ENCODE measurements around the gene LTBP3.
A peak's percentile ranks its signal among the peaks of the same experiment; 100 is the strongest.
"Not testable (repeated sequence)": the region's sequence is repeated elsewhere in the genome, so short reads cannot be mapped to it uniquely, and the experiment has no call there.

Gene LTBP3

GRCh38 chr11:65569164-65569972 is 11.2 kb upstream of the LTBP3 start:
- H3K36me3 Mint-ChIP-seq (ENCODE audit: low read depth), result peaks cover 22% of the 10 kb centered on the region
- peaks cover 70% of the 10 kb centered on the region for H3K4me1 Mint-ChIP-seq (ENCODE audit: low read depth)
- no peaks in the 10 kb centered on the region for H3K9me3 Mint-ChIP-seq
- no peaks in the 10 kb centered on the region for H3K27me3 Mint-ChIP-seq
- H3K27ac Mint-ChIP-seq, result peak overlapping the region; percentile 96
- peak overlapping the region; percentile 92 for H3K4me3 Mint-ChIP-seq

- H3K36me3 Mint-ChIP-seq (ENCODE audit: low read depth), result peaks cover 9% of the 10 kb centered on the region
- H3K4me1 Mint-ChIP-seq (ENCODE audit: low read depth), result peaks cover 56% of the 10 kb centered on the region
- no peaks in the 10 kb centered on the region for H3K9me3 Mint-ChIP-seq
- peak overlapping the region; percentile 90 for H3K27ac Mint-ChIP-seq
- no peaks in the 10 kb centered on the region for H3K27me3 Mint-ChIP-seq
- H3K4me3 Mint-ChIP-seq, result peak overlapping the region; percentile 56
Observed at GRCh38 chr11:65565624-65566453, 7.7 kb upstream of the LTBP3 start.

GRCh38 chr11:65564879-65565559 is 6.9 kb upstream of the LTBP3 start:
- not testable (repeated sequence) for H3K36me3 Mint-ChIP-seq (ENCODE audit: low read depth); H3K9me3 Mint-ChIP-seq; H3K27me3 Mint-ChIP-seq
- H3K27ac Mint-ChIP-seq, result peak overlapping the region; percentile 90
- H3K4me3 Mint-ChIP-seq, result peak overlapping the region; percentile 56
- peaks cover 62% of the 10 kb centered on the region for H3K4me1 Mint-ChIP-seq (ENCODE audit: low read depth)

GRCh38 chr11:65563601-65564000 is 5.4 kb upstream of the LTBP3 start:
- Mint-ChIP-seq H3K27me3 (no peaks in the 10 kb centered on the region), H3K4me1 (ENCODE audit: low read depth) (peaks cover 69% of the 10 kb centered on the region), H3K27ac (no peak overlapping the region), H3K9me3 (no peaks in the 10 kb centered on the region), H3K36me3 (ENCODE audit: low read depth) (peaks cover 5% of the 10 kb centered on the region), H3K4me3 (no peak overlapping the region)

- Mint-ChIP-seq H3K4me3 (no peak overlapping the region), H3K9me3 (no peaks in the 10 kb centered on the region), H3K27me3 (no peaks in the 10 kb centered on the region), H3K4me1 (ENCODE audit: low read depth) (peaks cover 62% of the 10 kb centered on the region), H3K36me3 (ENCODE audit: low read depth) (peaks cover under 1% of the 10 kb centered on the region), H3K27ac (no peak overlapping the region)
Observed at GRCh38 chr11:65562788-65563187, 4.6 kb upstream of the LTBP3 start.

GRCh38 chr11:65562020-65562419 is 3.9 kb upstream of the LTBP3 start:
- no peaks in the 10 kb centered on the region for H3K9me3 Mint-ChIP-seq
- no peaks in the 10 kb centered on the region for H3K36me3 Mint-ChIP-seq (ENCODE audit: low read depth)
- H3K4me3 Mint-ChIP-seq, result no peak overlapping the region
- H3K27me3 Mint-ChIP-seq, result no peaks in the 10 kb centered on the region
- H3K27ac Mint-ChIP-seq, result peak overlapping the region; percentile 4
- peaks cover 65% of the 10 kb centered on the region for H3K4me1 Mint-ChIP-seq (ENCODE audit: low read depth)

GRCh38 chr11:65560555-65561418 is 2.6 kb upstream of the LTBP3 start:
- peaks cover 63% of the 10 kb centered on the region for H3K4me1 Mint-ChIP-seq (ENCODE audit: low read depth)

GRCh38 chr11:65559951-65560537 is 1.9 kb upstream of the LTBP3 start:
- H3K9me3 Mint-ChIP-seq, result no peaks in the 10 kb centered on the region
- no peak overlapping the region for H3K4me3 Mint-ChIP-seq
- no peaks in the 10 kb centered on the region for H3K36me3 Mint-ChIP-seq (ENCODE audit: low read depth)
- H3K27ac Mint-ChIP-seq, result peak overlapping the region; percentile 39
- H3K4me1 Mint-ChIP-seq (ENCODE audit: low read depth), result peaks cover 63% of the 10 kb centered on the region
- H3K27me3 Mint-ChIP-seq, result no peaks in the 10 kb centered on the region

More at GRCh38 chr11:65560555-65561418, 2.6 kb upstream of the LTBP3 start:
- Mint-ChIP-seq H3K4me3 (no peak overlapping the region), H3K36me3 (ENCODE audit: low read depth) (no peaks in the 10 kb centered on the region), H3K9me3 (no peaks in the 10 kb centered on the region), H3K27ac (peak overlapping the region; percentile 39), H3K27me3 (no peaks in the 10 kb centered on the region)

- Mint-ChIP-seq H3K4me3 (no peak overlapping the region), H3K4me1 (ENCODE audit: low read depth) (peaks cover 64% of the 10 kb centered on the region), H3K36me3 (ENCODE audit: low read depth) (no peaks in the 10 kb centered on the region)
Observed at GRCh38 chr11:65559535-65559934, 1.4 kb upstream of the LTBP3 start.

GRCh38 chr11:65558930-65559509 is 861 bp upstream of the LTBP3 start:
- Mint-ChIP-seq H3K9me3 (no peaks in the 10 kb centered on the region), H3K36me3 (ENCODE audit: low read depth) (no peaks in the 10 kb centered on the region), H3K4me3 (peak overlapping the region; percentile 62), H3K4me1 (ENCODE audit: low read depth) (peaks cover 69% of the 10 kb centered on the region), H3K27me3 (no peaks in the 10 kb centered on the region), H3K27ac (peak overlapping the region; percentile 55)

More at GRCh38 chr11:65559535-65559934, 1.4 kb upstream of the LTBP3 start:
- Mint-ChIP-seq H3K27me3 (no peaks in the 10 kb centered on the region), H3K27ac (peak overlapping the region; percentile 47), H3K9me3 (no peaks in the 10 kb centered on the region)

- Mint-ChIP-seq H3K9me3 (no peaks in the 10 kb centered on the region), H3K4me1 (ENCODE audit: low read depth) (peaks cover 71% of the 10 kb centered on the region), H3K4me3 (peak overlapping the region; percentile 83), H3K27me3 (no peaks in the 10 kb centered on the region), H3K36me3 (ENCODE audit: low read depth) (no peaks in the 10 kb centered on the region), H3K27ac (peak overlapping the region; percentile 89)
Observed at GRCh38 chr11:65557280-65558001, 718 bp downstream of the LTBP3 start.

GRCh38 chr11:65556470-65557279 is 1.5 kb downstream of the LTBP3 start:
- H3K36me3 Mint-ChIP-seq (ENCODE audit: low read depth), result no peaks in the 10 kb centered on the region
- no peaks in the 10 kb centered on the region for H3K9me3 Mint-ChIP-seq
- peak overlapping the region; percentile 83 for H3K4me3 Mint-ChIP-seq
- peak overlapping the region; percentile 89 for H3K27ac Mint-ChIP-seq
- peaks cover 76% of the 10 kb centered on the region for H3K4me1 Mint-ChIP-seq (ENCODE audit: low read depth)
- no peaks in the 10 kb centered on the region for H3K27me3 Mint-ChIP-seq
